ENCODE data around the gene DPH3. TPM values are rescaled to one million over a fixed set of nuclear protein-coding genes. Genes with fewer than 3 reads are reported as not detected.
A peak's percentile ranks its signal among the peaks of the same experiment; 100 is the strongest.

DPH3 gene
- total and polyA plus RNA-seq, 2 of the 8 experiments (the other 6 are each of a cell fraction or from before 2014, with no cell fraction given), result 9.8 to 40.1 TPM

- Histone ChIP-seq H3K4me1 (replicated peaks in 1 of 4; ENCODE audit: control insufficient read depth in 3 of 4, insufficient read depth in 4 of 4, low read length in 3 of 4) (peaks cover 7 to 29% (median 21%) of the 10 kb centered on the region in 4 experiments; a peak in 6 of 7 replicates), H3K4ac (replicated peaks; ENCODE audit: insufficient read length, low read depth, low read length) (no peak overlapping the region), H3K56ac (replicated peaks; ENCODE audit: insufficient read length, low read depth, low read length) (no peak overlapping the region), H2BK15ac (ENCODE audit: low read length) (no peak overlapping the region), H3K23ac (ENCODE audit: insufficient read length) (no peak overlapping the region), H4K91ac (replicated peaks; ENCODE audit: insufficient read length, low read length) (no peak overlapping the region), H3K79me1 (ENCODE audit: low read depth, low read length) (peaks cover 4% of the 10 kb centered on the region; the same call in 1 of the 2 replicates), H3K18ac (ENCODE audit: extremely low read depth, low read length) (no peak overlapping the region; the same call in 1 of the 2 replicates), H2BK5ac (ENCODE audit: low read depth, low read length) (no peak overlapping the region), H4K20me1 (replicated peaks in 1 of 2; ENCODE audit: control insufficient read depth in 1 of 2, insufficient read depth in 2 of 2, low read length in 2 of 2) (no peaks in the 10 kb centered on the region), H3K79me2 (ENCODE audit: control insufficient read depth in 1 of 2, insufficient read depth in 2 of 2, low read length in 2 of 2) (peaks cover 0 to 8% of the 10 kb centered on the region in 2 experiments; a peak in 1 of 4 replicates), H3K14ac (ENCODE audit: insufficient read length) (no peak overlapping the region), H2AFZ (ENCODE audit: low read length) (no peak overlapping the region), H3K4me2 (ENCODE audit: insufficient read depth in 1 of 2, low read depth in 2 of 2, low read length in 2 of 2) (peak overlapping the region in 1 of 2 experiments; percentile 38; a peak in 2 of 4 replicates), H3K4me3 (ENCODE audit: extremely low read depth in 1 of 4, insufficient read depth in 2 of 4, low read depth in 3 of 4, low read length in 4 of 4) (peak overlapping the region in 1 of 4 experiments; percentile 35; a peak in 1 of 8 replicates), H2AK5ac (ENCODE audit: low read depth, low read length) (no peak overlapping the region), H3K36me3 (ENCODE audit: control insufficient read depth in 2 of 4, insufficient read depth in 4 of 4, low read length in 3 of 4) (peaks cover 0 to 23% (median 5%) of the 10 kb centered on the region in 4 experiments; a peak in 4 of 8 replicates), H2BK20ac (ENCODE audit: low read length) (no peak overlapping the region), H4K5ac (ENCODE audit: insufficient read length, low read depth, low read length) (peak overlapping the region; percentile 8), H2BK12ac (ENCODE audit: low read depth, low read length) (no peak overlapping the region), H4K8ac (ENCODE audit: extremely low read depth, insufficient read depth, low read length) (no peak overlapping the region), H3K9me3 (ENCODE audit: insufficient read depth in 2 of 2, low read depth in 1 of 2, low read length in 1 of 2) (no peaks in the 10 kb centered on the region), H2BK120ac (replicated peaks; ENCODE audit: low read depth, low read length) (no peak overlapping the region), H3K27me3 (replicated peaks in 1 of 4; ENCODE audit: control insufficient read depth in 3 of 4, extremely low read depth in 1 of 4, insufficient read depth in 3 of 4, low read length in 3 of 4) (no peaks in the 10 kb centered on the region), H3K27ac (ENCODE audit: low read depth, low read length) (no peak overlapping the region), H3K23me2 (ENCODE audit: low read depth, low read length) (no peaks in the 10 kb centered on the region), H3K9ac (replicated peaks in 1 of 4; ENCODE audit: extremely low read depth in 1 of 4, low read depth in 3 of 4, low read length in 3 of 4) (no peak overlapping the region)
- ChIA-PET CTCF (ENCODE audit: partially characterized antibody) (interaction anchor here (1.1 to 4.4 kb wide), 7 partner anchors 9 to 214 kb away, joined by 3 to 19 read pairs (median 4); no protein-coding TSS in a partner anchor), POLR2A (ENCODE audit: partially characterized antibody) (interaction anchor here (1.2 kb wide), 1 partner anchor 14 kb away, joined by 4 read pairs; no protein-coding TSS in a partner anchor)
- DNase-seq (ENCODE audit: low read depth in 1 of 2, low spot score in 2 of 2), result no peak
- no peak for FAIRE-seq
- 89% methylated on average over 2 of the region's 2 CpGs; no CpG with 5 or more reads in 1 of the 2 experiments for WGBS, 2 experiments (ENCODE audit: extremely low coverage in 1 of 2, insufficient coverage in 1 of 2, insufficient read length in 1 of 2, insufficient replicate concordance in 2 of 2, low coverage in 1 of 2, low lambda C conversion rate in 2 of 2, missing lambda C conversion rate in 1 of 2)
- no peak for TF ChIP-seq RAD21 (IDR thresholded peaks at IDR 0.05 in 1 of 2, conservative IDR thresholded peaks at IDR 0.05 in 1 of 2; ENCODE audit: low read depth in 2 of 2, low read length in 2 of 2)
- TF ChIP-seq SP2 (IDR thresholded peaks at IDR 0.05; ENCODE audit: low read length), result no peak
- TF ChIP-seq SIRT6 (IDR thresholded peaks at IDR 0.05; ENCODE audit: low read length), result no peak
- TF ChIP-seq TBP (IDR thresholded peaks at IDR 0.05; ENCODE audit: low read depth, low read length), result no peak
- TF ChIP-seq CTBP2 (IDR thresholded peaks at IDR 0.05; ENCODE audit: borderline replicate concordance, insufficient read depth, insufficient read length, low read length), result no peak
- no peak for TF ChIP-seq USF2 (IDR thresholded peaks at IDR 0.05; ENCODE audit: low read length)
- no peak for TF ChIP-seq CBX8 (IDR thresholded peaks at IDR 0.05; ENCODE audit: borderline replicate concordance, low read depth, low read length)
- no peak for TF ChIP-seq ASH2L (IDR thresholded peaks at IDR 0.05; ENCODE audit: low read length)
Measured at GRCh38 chr3:16303037-16303575, 38.4 kb upstream of the DPH3 start.
